LNCAP (cell line): ENCODE results near the gene PSMD9.
A peak's percentile ranks its signal among the peaks of the same experiment; 100 is the strongest.

Experiments
- TF ChIP-seq, protein P1 (sequence below): fragments of 450-650 bp; IDR thresholded peaks from 2 replicates; pipeline ENCODE4 v1.5.1; 2017; ENCODE audit warnings: mild to moderate bottlenecking

The PSMD9 gene

DNA sequence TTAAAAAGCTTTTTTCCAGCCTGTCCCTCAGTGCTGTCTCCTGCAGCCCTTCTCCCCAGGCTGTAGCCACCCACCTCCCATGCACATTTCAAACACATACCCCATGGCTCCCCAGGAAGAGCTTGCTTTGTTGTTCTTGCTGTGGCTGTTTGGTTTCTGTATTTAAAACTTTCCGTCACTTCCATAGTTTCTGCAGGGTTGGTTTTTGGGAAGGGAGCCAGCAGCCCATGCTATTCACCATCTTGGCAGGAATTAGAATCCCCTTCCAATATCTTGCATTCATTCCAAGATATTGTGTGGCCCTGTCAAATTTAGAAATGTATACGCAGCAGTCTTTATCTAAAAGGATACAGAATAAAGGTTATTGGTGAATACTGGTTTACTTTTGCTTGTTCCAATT is 59.4 kb downstream of the PSMD9 start:
- TF ChIP-seq, protein P1, sequence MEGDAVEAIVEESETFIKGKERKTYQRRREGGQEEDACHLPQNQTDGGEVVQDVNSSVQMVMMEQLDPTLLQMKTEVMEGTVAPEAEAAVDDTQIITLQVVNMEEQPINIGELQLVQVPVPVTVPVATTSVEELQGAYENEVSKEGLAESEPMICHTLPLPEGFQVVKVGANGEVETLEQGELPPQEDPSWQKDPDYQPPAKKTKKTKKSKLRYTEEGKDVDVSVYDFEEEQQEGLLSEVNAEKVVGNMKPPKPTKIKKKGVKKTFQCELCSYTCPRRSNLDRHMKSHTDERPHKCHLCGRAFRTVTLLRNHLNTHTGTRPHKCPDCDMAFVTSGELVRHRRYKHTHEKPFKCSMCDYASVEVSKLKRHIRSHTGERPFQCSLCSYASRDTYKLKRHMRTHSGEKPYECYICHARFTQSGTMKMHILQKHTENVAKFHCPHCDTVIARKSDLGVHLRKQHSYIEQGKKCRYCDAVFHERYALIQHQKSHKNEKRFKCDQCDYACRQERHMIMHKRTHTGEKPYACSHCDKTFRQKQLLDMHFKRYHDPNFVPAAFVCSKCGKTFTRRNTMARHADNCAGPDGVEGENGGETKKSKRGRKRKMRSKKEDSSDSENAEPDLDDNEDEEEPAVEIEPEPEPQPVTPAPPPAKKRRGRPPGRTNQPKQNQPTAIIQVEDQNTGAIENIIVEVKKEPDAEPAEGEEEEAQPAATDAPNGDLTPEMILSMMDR: no peak

DNA sequence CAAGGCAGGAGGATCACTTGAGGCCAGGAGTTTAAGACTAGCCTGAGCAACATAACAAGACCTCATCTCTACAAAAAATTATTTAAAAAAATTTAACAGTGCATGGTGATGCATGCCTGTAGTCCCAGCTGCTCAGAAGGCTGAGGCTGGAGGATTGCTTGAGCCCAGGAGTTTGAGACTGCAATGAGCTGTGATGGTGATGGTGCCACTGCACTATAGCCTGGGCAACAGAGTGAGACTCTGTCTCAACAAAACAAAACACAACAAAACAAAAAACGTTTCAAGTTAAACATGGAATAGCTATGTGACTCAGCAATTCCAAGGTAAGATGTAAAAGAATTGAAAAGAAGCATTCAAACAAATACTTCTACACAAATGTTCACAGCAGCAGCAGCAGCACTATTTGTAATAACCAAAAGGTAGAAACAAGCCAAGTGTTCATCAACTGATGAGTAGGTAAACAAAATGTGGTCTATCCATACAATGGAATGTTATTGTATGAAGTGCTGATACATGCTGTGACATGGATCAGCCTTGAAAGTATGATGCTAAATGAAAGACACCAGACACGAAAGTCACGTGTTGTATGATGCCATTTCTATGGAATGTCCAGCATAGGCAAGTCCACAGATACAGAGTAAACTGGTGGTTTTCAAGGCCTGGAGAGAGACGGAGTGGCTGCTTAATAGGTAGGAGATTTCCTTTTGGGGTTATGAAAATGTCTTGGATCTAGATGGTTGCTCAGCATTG is 61.2 kb downstream of the PSMD9 start:
- TF ChIP-seq, protein P1: no peak

DNA sequence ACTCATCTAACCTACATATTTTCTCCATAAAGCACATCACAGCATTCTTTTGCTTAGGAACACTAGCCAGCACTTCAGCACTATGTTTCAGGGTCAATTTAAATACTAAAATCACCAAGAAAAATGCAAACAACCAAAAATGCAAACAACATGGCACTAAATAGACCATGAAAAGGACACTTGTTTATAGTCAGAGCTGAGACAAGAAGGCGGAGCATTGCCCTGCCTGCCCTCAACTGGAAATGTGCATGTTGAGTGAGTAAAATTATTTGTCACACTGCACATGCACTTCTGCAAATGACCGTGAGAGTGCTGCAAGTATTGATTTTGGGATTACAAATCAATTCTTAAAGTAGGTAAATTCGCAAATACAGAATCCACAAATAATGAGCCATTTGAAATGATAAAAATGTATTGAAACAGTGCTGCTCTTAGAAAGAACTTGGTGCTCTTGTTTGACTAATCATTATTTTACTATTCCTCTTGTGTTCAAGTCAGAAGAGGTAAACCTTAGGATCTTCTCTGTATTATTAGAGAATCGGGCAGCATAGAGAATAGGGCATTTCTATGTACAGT is 64.6 kb downstream of the PSMD9 start:
- TF ChIP-seq, protein P1: no peak

DNA sequence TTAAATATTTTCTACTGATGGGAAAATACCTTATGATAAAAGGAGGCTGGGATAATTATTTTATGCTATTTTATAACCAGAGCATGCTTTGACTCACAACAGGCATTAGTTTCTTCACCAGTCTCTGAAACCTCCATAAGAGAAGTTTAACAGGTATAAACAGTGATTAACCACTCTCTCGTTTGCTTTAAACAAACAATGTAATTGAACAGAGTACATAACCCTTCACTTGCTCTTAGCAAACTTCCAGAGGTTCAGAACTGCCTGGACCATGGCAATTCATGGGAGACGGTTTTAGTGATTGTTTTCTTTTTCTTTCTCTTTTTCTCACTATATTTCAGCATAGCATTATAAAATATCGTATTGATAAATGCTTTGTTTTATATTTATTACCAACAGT is 65.1 kb downstream of the PSMD9 start:
- TF ChIP-seq, protein P1: no peak

DNA sequence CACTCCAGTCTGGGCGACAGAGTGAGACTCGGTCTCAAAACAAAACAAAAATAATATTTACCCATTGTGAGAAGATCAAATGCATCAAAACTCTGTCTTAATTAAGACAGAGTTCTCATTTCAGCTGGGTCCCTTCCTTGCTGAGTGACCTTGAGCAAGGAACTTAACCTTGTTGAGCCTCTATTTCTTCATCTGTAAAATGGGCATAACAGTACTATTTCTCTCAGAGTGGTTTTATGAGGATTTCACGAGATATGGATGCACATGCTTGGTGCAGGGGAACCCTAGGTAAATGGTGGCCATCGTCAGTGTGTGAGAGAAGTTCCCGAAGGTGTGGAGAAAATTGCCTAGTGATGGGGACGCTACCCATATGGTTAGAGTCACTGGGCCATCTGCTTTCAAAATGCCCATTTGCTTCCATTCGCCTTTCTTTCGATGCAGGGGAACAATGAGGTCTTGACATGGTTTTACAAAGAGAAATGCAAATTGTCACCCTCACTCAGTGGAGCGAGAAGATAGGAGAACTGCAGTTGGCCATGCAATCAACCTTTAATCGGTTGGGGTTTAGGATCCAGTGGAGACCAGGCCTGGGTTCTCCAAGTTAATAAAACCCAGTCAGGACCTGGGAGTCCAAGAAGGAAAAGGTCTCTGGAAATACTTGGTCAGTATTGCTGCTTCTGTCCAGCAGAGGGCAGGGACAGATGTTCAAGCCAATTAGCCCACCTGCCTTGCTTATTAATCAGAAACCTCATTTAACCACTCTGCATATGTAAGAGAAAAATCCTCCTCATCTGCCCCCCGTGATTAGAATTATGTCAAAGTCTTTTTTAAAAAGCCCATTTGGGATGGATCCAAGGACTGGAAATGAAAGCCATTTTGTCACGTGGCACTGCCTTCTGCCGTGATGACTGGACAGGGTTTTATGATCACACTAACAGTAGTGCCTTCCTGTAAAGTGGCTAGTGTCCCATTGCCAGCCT is 67.0 kb downstream of the PSMD9 start:
- TF ChIP-seq, protein P1: peak; percentile 54

DNA sequence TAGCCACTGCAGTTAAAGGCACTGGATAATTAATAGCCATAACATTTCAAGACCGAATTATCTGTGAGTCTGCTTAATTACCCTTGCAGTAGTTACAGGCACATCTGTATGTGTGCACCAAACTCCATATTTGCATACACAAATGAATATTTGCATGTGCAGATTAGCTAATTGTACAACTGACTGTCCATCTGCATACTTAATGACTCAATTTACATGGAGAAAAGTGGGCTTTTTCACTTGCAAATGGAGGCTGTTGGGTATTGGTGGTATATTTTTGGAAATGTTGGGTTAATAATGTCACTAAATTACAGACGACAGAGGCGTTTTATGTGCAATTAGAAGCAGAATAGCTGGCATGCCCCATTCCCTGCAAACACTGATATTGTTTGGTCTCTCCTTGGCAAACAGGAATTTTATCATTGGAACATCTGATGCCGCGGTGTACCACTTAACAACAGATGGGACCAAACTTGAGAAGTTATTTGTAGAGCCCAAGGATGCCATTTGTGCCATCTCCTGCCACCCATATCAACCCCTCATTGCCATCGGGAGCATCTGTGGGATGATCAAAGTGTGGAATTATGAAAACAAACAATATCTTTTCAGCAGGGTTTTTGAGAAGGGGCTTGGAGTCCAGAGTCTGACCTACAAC is 69.4 kb downstream of the PSMD9 start:
- TF ChIP-seq, protein P1: no peak
